ENCODE results near the gene CYP27A1.
"Not testable (repeated sequence)": the region's sequence is repeated elsewhere in the genome, so short reads cannot be mapped to it uniquely, and the experiment has no call there.

CYP27A1 gene

DNA sequence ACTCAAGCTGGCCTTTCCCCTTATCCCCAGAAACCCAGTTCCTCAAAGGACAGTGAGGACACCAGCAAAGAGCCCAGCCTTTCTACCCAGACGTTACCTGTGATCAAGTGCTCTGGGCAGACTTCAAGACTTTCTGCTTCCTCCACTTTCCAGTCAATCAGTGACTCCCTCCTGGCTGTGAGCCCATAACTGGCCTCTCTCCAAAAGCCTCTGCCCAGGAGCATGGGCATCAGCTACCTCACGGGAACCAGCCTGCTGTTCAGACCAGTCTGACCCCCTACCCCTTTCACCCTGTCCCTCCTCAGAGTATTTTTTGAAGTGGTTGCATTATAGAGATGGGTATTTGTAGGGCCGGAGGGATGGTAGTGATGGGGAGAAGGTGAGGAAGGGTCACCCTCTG, 27.7 kb upstream of the CYP27A1 start:
- TF ChIP-seq, protein P1, sequence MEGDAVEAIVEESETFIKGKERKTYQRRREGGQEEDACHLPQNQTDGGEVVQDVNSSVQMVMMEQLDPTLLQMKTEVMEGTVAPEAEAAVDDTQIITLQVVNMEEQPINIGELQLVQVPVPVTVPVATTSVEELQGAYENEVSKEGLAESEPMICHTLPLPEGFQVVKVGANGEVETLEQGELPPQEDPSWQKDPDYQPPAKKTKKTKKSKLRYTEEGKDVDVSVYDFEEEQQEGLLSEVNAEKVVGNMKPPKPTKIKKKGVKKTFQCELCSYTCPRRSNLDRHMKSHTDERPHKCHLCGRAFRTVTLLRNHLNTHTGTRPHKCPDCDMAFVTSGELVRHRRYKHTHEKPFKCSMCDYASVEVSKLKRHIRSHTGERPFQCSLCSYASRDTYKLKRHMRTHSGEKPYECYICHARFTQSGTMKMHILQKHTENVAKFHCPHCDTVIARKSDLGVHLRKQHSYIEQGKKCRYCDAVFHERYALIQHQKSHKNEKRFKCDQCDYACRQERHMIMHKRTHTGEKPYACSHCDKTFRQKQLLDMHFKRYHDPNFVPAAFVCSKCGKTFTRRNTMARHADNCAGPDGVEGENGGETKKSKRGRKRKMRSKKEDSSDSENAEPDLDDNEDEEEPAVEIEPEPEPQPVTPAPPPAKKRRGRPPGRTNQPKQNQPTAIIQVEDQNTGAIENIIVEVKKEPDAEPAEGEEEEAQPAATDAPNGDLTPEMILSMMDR (IDR thresholded peaks at IDR 0.05; ENCODE audit: low read length, missing control alignments): no peak
- DNase-seq (ENCODE audit: low read depth): no peak
- H3K4me3 ChIP-seq (replicated peaks; ENCODE audit: low read depth, low read length): no peak overlapping the region

DNA sequence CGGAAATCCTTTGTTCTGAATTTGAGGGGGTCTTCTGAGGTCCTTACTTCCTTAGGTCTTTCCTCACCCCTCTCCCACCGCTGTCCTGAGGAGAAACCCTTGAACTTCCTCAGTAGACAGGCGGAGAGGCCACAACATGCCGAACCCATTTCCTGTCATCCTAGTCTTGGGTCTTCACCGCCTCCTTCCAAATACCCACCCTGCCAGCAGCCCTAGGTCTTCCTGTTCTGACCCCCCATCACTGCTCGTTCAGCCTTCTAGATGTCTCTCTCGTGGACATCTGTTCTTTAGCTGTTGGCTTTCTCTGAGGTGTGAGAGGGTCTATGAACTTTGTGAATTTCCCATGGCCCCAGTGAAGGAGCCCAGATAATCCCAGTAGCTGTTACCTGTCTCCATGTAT, 27.2 kb upstream of the CYP27A1 start:
- no peak overlapping the region for H3K4me3 ChIP-seq (replicated peaks; ENCODE audit: low read depth, low read length)
- DNase-seq (ENCODE audit: low read depth): no peak
- TF ChIP-seq, protein P1 (IDR thresholded peaks at IDR 0.05; ENCODE audit: low read length, missing control alignments): no peak

DNA sequence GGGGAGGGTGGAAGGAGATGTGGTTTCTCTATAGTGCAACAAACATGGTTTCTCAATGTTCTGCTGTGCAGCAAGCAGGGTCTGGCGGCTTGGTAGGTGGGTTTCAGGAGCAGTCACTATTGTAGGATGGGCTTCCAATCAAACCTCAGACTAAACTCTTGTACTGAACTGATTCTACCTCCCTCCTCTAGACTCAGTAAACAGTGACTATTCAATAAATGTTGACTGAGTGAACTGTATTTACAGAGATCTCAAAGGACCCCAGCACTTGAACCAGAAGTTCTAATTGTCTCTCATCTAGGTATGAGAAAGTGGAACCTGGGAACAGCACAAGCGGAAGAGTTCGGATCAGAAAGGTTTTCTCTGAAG, 26.8 kb upstream of the CYP27A1 start:
- TF ChIP-seq, protein P1 (IDR thresholded peaks at IDR 0.05; ENCODE audit: low read length, missing control alignments): no peak
- no peak overlapping the region for H3K4me3 ChIP-seq (replicated peaks; ENCODE audit: low read depth, low read length)
- DNase-seq (ENCODE audit: low read depth): no peak

DNA sequence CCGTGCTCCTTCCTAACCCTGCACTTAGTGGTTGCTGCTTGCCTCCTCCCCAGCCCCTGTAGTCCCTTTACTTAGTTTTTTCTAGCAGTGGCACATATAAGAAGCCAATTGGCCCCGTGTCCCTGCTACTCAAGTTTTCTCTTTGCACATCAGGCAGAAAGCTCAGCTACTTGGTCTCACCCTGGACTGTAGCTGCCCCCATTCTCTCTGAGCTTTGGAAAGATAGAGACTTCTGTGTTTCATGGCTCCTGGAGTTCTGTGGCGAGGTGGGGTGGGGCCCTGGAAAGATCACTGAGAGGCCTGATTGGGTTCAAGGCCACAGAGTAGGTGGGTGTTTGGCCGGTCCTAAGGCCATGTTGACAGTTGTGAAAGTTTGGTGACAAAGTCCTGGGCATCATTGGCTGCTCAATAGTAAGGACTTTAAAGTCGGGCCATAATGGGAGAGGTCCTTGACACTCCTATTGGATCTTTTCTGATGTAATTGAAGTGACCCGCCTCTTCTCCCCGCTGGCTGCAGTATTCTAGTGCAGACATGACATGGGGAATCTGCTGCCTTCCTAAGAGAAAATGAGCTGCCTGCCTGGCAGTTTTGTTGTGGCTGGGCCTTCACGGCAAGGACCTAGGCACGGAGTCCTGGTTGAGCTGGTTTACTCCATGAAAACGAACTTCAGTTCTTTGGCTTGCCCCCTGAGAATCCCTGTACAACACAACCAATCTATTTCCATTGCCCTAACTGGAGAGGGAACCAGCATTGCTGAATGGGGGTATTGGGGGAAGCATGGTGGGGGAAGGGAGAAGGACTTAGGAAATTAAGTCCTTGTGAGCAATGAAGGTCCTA, 26.2 kb upstream of the CYP27A1 start:
- TF ChIP-seq, protein P1 (IDR thresholded peaks at IDR 0.05; ENCODE audit: low read length, missing control alignments): no peak
- no peak overlapping the region for H3K4me3 ChIP-seq (replicated peaks; ENCODE audit: low read depth, low read length)
- no peak for DNase-seq (ENCODE audit: low read depth)

DNA sequence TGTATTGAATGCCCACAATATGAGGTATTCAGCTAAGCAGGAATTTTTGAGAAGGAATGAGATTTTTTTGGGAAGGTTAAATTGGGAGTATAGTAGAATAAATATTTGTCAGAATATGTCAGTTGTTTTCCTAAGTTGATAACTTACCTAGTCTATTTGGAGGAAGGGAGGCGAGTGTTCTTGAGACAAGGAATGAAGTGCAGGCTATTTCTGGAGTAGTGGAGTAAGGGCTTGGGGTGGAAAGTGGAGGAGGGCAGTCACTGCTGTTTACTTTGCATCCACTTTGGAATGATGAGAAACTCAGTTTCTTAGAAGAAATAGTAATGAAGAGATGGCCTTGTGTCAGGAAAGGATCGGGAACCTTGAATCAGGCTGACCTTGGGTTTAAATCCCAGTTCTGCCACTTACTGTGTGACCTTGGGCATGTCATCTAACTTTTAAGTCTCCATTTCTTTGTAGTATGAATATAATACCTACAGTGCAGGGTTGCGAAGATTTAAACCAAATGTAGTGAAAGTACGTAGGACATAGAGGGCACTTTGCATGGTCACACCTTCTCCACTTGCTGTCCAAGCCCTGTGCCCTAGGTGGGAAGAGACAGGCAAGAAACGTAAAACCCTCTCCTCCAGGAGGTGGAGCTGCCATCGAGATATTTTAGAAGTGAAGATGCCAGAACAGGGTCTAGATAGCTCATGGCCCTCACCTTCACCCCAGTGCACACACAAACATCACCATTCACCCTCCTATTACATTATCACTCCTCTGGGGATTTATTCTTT, 25.2 kb upstream of the CYP27A1 start:
- DNase-seq (ENCODE audit: low read depth): no peak
- TF ChIP-seq, protein P1 (IDR thresholded peaks at IDR 0.05; ENCODE audit: low read length, missing control alignments): no peak
- H3K4me3 ChIP-seq (replicated peaks; ENCODE audit: low read depth, low read length): no peak overlapping the region

DNA sequence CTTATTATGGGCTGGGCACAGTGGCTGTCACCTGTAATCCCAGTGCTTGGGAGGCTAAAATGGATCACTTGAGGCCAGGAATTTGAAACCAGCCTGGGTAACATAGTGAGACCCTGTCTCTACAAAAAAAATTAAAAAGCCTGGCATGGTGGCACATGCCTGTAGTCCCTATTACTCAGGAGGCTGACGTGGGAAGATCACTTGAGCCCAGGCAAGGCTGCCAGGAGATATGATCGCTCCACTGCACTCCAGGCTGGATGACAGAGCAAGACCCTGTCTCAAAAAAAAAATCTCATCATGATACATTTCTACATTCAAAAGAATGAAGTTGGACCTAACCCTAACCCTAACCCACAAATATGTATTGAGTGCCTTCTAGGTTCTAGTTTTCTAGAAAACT, 20.2 kb upstream of the CYP27A1 start:
- H3K4me3 ChIP-seq (replicated peaks; ENCODE audit: low read depth, low read length): no peak overlapping the region
- no peak for DNase-seq (ENCODE audit: low read depth)
- TF ChIP-seq, protein P1 (IDR thresholded peaks at IDR 0.05; ENCODE audit: low read length, missing control alignments): no peak

DNA sequence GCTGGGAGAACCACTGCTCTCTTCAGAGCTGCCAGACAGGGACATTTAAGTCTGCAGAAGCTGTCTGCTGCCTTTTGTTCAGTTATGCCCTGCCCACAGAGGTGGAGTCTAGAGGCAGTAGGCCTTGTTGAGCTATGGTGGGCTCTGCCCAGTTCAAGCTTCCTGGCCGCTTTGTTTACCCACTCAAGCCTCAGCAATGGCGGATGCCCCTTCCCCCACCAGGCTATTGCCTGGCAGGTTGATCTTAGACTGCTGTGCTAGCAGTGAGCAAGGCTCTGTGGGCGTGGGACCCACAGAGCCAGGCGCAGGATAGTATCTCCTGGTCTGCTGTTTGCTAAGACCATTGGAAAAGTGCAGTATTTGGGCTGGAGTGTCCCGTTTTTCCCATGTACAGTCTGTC, 9.2 kb upstream of the CYP27A1 start:
- not testable (repeated sequence) for DNase-seq (ENCODE audit: low read depth); H3K4me3 ChIP-seq (replicated peaks; ENCODE audit: low read depth, low read length)

Measured in fibroblast of pulmonary artery (primary cell).